GM06990 (cell line): ENCODE data around the gene TENM4.

Experiments used
- DNase-seq: peaks from one replicate; pipeline ENCODE4 v3.0.0-alpha.2; 2011; ENCODE audit not compliant: insufficient read length; ENCODE audit errors: extremely low read depth
- H3K27me3 ChIP-seq: replicated peaks from 2 replicates; pipeline ENCODE4 v1.6.0; 2011; ENCODE audit warnings: low read length; ENCODE audit not compliant: control insufficient read depth, insufficient read depth
- H3K36me3 ChIP-seq: 2 replicates; pipeline ENCODE4 v1.5.1; 2011; ENCODE audit warnings: low read length; ENCODE audit not compliant: control insufficient read depth, insufficient read depth
- H3K4me3 ChIP-seq: replicated peaks from 2 replicates; pipeline ENCODE4 v1.5.1; 2011; ENCODE audit warnings: low read depth, mild to moderate bottlenecking, control low read depth, low read length
- TF ChIP-seq, protein P1 (sequence below): IDR thresholded peaks from 2 replicates; pipeline ENCODE4 v1.5.1; 2011; ENCODE audit warnings: low read length, control low read depth, mild to moderate bottlenecking, inconsistent platforms; ENCODE audit not compliant: insufficient read depth, poor library complexity, severe bottlenecking

The TENM4 gene

GRCh38 chr11:79078999-79079398 lies 361.8 kb downstream of the TENM4 start:
- Histone ChIP-seq H3K4me3 (no peak overlapping the region), H3K36me3 (no peaks in the 10 kb centered on the region), H3K27me3 (no peaks in the 10 kb centered on the region; the same call in 1 of the 2 replicates)
- DNase-seq: no peak
- TF ChIP-seq, protein P1, sequence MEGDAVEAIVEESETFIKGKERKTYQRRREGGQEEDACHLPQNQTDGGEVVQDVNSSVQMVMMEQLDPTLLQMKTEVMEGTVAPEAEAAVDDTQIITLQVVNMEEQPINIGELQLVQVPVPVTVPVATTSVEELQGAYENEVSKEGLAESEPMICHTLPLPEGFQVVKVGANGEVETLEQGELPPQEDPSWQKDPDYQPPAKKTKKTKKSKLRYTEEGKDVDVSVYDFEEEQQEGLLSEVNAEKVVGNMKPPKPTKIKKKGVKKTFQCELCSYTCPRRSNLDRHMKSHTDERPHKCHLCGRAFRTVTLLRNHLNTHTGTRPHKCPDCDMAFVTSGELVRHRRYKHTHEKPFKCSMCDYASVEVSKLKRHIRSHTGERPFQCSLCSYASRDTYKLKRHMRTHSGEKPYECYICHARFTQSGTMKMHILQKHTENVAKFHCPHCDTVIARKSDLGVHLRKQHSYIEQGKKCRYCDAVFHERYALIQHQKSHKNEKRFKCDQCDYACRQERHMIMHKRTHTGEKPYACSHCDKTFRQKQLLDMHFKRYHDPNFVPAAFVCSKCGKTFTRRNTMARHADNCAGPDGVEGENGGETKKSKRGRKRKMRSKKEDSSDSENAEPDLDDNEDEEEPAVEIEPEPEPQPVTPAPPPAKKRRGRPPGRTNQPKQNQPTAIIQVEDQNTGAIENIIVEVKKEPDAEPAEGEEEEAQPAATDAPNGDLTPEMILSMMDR: no peak

GRCh38 chr11:79078456-79078855 lies 362.4 kb downstream of the TENM4 start:
- Histone ChIP-seq H3K27me3 (no peaks in the 10 kb centered on the region; the same call in 1 of the 2 replicates), H3K36me3 (no peaks in the 10 kb centered on the region), H3K4me3 (no peak overlapping the region)
- TF ChIP-seq, protein P1: no peak
- no peak for DNase-seq

- no peaks in the 10 kb centered on the region; the same call in 1 of the 2 replicates for H3K27me3 ChIP-seq
- H3K4me3 ChIP-seq: no peak overlapping the region
- DNase-seq: no peak
- TF ChIP-seq, protein P1: no peak
- H3K36me3 ChIP-seq: no peaks in the 10 kb centered on the region
These were observed 363.0 kb downstream of the TENM4 start for GRCh38 chr11:79077702-79078330.

- Histone ChIP-seq H3K27me3 (no peaks in the 10 kb centered on the region; the same call in 1 of the 2 replicates), H3K4me3 (no peak overlapping the region), H3K36me3 (no peaks in the 10 kb centered on the region)
- DNase-seq: no peak
- TF ChIP-seq, protein P1: peak; percentile 75
These were observed 364.2 kb downstream of the TENM4 start for GRCh38 chr11:79076526-79077115.

GRCh38 chr11:79074547-79074946 lies 366.3 kb downstream of the TENM4 start:
- TF ChIP-seq, protein P1: no peak
- Histone ChIP-seq H3K36me3 (no peaks in the 10 kb centered on the region), H3K27me3 (no peaks in the 10 kb centered on the region; the same call in 1 of the 2 replicates), H3K4me3 (no peak overlapping the region)
- no peak for DNase-seq
